Trophoblast cell (in vitro differentiated cells and primary cell): Measurements from ENCODE around the gene HSPA1L.

Experiments used
- DNase-seq, 2 donors: peaks; one replicate each; pipeline ENCODE4 v3.0.0-alpha.2; 2016
- H2AFZ ChIP-seq: 2 replicates; pipeline ENCODE4 v1.6.1; 2013; ENCODE audit warnings: low read length, moderate library complexity, mild to moderate bottlenecking; ENCODE audit not compliant: insufficient read depth, poor library complexity
- H2AK5ac ChIP-seq: 2 replicates; pipeline ENCODE4 v1.6.1; 2013; ENCODE audit warnings: mild to moderate bottlenecking, low read length
- H2BK120ac ChIP-seq: 2 replicates; pipeline ENCODE4 v1.6.1; 2013; ENCODE audit warnings: low read length, mild to moderate bottlenecking, moderate library complexity; ENCODE audit not compliant: insufficient read depth, poor library complexity
- H2BK12ac ChIP-seq: 2 replicates; pipeline ENCODE4 v1.6.1; 2013; ENCODE audit warnings: mild to moderate bottlenecking, low read length, moderate library complexity
- H2BK5ac ChIP-seq: 2 replicates; pipeline ENCODE4 v1.6.1; 2013; ENCODE audit warnings: low read length, low read depth, moderate library complexity, mild to moderate bottlenecking; ENCODE audit not compliant: poor library complexity
- H3K14ac ChIP-seq: 2 replicates; pipeline ENCODE4 v1.6.1; 2013; ENCODE audit warnings: mild to moderate bottlenecking, low read length
- H3K18ac ChIP-seq: 2 replicates; pipeline ENCODE4 v1.6.1; 2013; ENCODE audit warnings: mild to moderate bottlenecking, low read length
- H3K23ac ChIP-seq: 2 replicates; pipeline ENCODE4 v1.6.1; 2013; ENCODE audit warnings: low read length
- H3K27ac ChIP-seq: 2 replicates; pipeline ENCODE4 v1.5.1; 2013; ENCODE audit warnings: low read depth, mild to moderate bottlenecking, inconsistent platforms, low read length, moderate library complexity
- H3K27me3 ChIP-seq: 2 replicates; pipeline ENCODE4 v1.6.1; 2013; ENCODE audit warnings: inconsistent platforms, mild to moderate bottlenecking, low read length, moderate library complexity; ENCODE audit not compliant: insufficient read depth
- H3K36me3 ChIP-seq, 2 experiments: 1 replicate in 1 of 2; 2 replicates in 1 of 2; pipeline ENCODE4 v1.6.1; 2013; ENCODE audit warnings: low read length in 2 of 2, mild to moderate bottlenecking in 2 of 2, moderate library complexity in 1 of 2; ENCODE audit not compliant: insufficient read depth in 2 of 2, control insufficient read depth in 1 of 2
- H3K4ac ChIP-seq: 2 replicates; pipeline ENCODE4 v1.6.1; 2013; ENCODE audit warnings: low read depth, mild to moderate bottlenecking, low read length, moderate library complexity
- H3K4me1 ChIP-seq, 2 experiments: 1 replicate in 1 of 2; 2 replicates in 1 of 2; pipeline ENCODE4 v1.6.1; 2013; ENCODE audit warnings: low read length in 2 of 2, mild to moderate bottlenecking in 2 of 2, moderate library complexity in 1 of 2; ENCODE audit not compliant: insufficient read depth in 2 of 2, control insufficient read depth in 1 of 2
- H3K4me2 ChIP-seq: 2 replicates; pipeline ENCODE4 v1.6.1; 2013; ENCODE audit warnings: inconsistent platforms, mild to moderate bottlenecking, low read length, moderate library complexity
- H3K4me3 ChIP-seq: 2 replicates; pipeline ENCODE4 v1.5.1; 2013; ENCODE audit warnings: mild to moderate bottlenecking, low read depth, low read length, inconsistent platforms
- H3K79me1 ChIP-seq: one replicate; pipeline ENCODE4 v1.6.1; 2013; ENCODE audit warnings: low read length
- H3K79me2 ChIP-seq: 2 replicates; pipeline ENCODE4 v1.6.1; 2013; ENCODE audit warnings: low read length, mild to moderate bottlenecking; ENCODE audit not compliant: control insufficient read depth, insufficient read depth, poor library complexity
- H3K9ac ChIP-seq: 2 replicates; pipeline ENCODE4 v1.6.1; 2013; ENCODE audit warnings: mild to moderate bottlenecking, low read length
- H3K9me3 ChIP-seq: 2 replicates; pipeline ENCODE4 v1.6.1; 2013; ENCODE audit warnings: low read depth, mild to moderate bottlenecking, control low read depth, inconsistent platforms, low read length; ENCODE audit not compliant: insufficient read depth
- H4K12ac ChIP-seq: 2 replicates; pipeline ENCODE4 v1.6.1; 2013; ENCODE audit warnings: low read depth, mild to moderate bottlenecking, low read length, moderate library complexity
- H4K8ac ChIP-seq: 2 replicates; pipeline ENCODE4 v1.6.1; 2013; ENCODE audit warnings: low read depth, mild to moderate bottlenecking, low read length, moderate library complexity
- H4K91ac ChIP-seq: one replicate; pipeline ENCODE4 v1.6.1; 2013; ENCODE audit warnings: low read depth, mild to moderate bottlenecking, low read length, moderate library complexity
- WGBS: extraction: QIAGEN DNeasy Blood & Tissue Kit; methylation state at CpG from one replicate; pipeline ENCODE4 v1.1.7; 2013; ENCODE audit warnings: missing lambda C conversion rate; ENCODE audit not compliant: insufficient read length, insufficient coverage; ENCODE audit errors: extremely low coverage; 5-methylcytosine and 5-hydroxymethylcytosine counted together

The HSPA1L gene

GRCh38 chr6:31836474-31837368, 21.6 kb upstream of the HSPA1L start:
- H2AK5ac ChIP-seq, result no peak overlapping the region
- peaks cover 16% of the 10 kb centered on the region for H3K79me1 ChIP-seq
- peak overlapping the region; percentile 93 for H3K4me2 ChIP-seq
- H3K14ac ChIP-seq, result peak overlapping the region; percentile 14
- DNase-seq, result peak in 1 of 2 donors; percentile 50
- H2BK120ac ChIP-seq, result no peak overlapping the region
- H2BK5ac ChIP-seq, result peak overlapping the region; percentile 12
- no peak overlapping the region for H4K12ac ChIP-seq
- no peak overlapping the region for H4K8ac ChIP-seq
- H3K9ac ChIP-seq, result peak overlapping the region; percentile 35
- H3K27ac ChIP-seq, result peak overlapping the region; percentile 37
- peaks cover 18% of the 10 kb centered on the region for H3K79me2 ChIP-seq
- peak overlapping the region; percentile 62 for H3K4me3 ChIP-seq
- H2BK12ac ChIP-seq, result no peak overlapping the region
- H3K23ac ChIP-seq, result no peak overlapping the region
- H3K4ac ChIP-seq, result peak overlapping the region; percentile 98
- peaks cover 11 to 17% of the 10 kb centered on the region in 2 experiments for H3K4me1 ChIP-seq
- H3K36me3 ChIP-seq, result peaks cover 36 to 48% of the 10 kb centered on the region in 2 experiments
- WGBS, result no CpG with 5 or more reads among the region's 12 CpGs
- H3K9me3 ChIP-seq, result no peaks in the 10 kb centered on the region
- no peak overlapping the region for H4K91ac ChIP-seq
- no peaks in the 10 kb centered on the region for H3K27me3 ChIP-seq
- no peak overlapping the region for H2AFZ ChIP-seq
- H3K18ac ChIP-seq, result no peak overlapping the region

DNA sequence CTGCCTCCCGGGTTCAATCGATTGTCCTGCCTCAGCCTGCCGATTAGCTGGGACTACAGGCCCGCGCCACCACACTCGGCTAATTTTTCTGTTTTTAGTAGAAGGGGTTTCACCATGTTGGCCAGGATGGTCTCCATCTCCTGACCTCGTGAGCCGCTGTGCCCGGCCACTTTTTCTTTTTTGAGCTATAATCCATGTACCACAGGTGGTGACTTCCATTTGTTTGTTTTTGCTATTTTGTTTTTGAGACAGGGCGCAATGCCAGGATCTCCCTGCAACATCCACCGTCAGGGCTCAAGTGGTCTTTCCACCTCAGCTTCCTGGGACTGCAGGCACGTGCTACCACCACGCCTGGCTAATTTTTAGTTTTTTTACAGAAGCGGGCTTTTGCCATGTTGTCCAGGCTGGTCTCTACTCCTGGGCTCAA, 21.0 kb upstream of the HSPA1L start:
- Histone ChIP-seq H2BK120ac (no peak overlapping the region), H3K27ac (peak overlapping the region; percentile 37), H3K36me3 (peaks cover 34 to 46% of the 10 kb centered on the region in 2 experiments), H3K14ac (peak overlapping the region; percentile 14), H2BK5ac (peak overlapping the region; percentile 12), H3K4me1 (peaks cover 12 to 18% of the 10 kb centered on the region in 2 experiments), H4K91ac (no peak overlapping the region), H4K8ac (no peak overlapping the region), H3K27me3 (no peaks in the 10 kb centered on the region), H3K79me1 (peaks cover 16% of the 10 kb centered on the region), H2AK5ac (no peak overlapping the region), H3K4ac (peak overlapping the region; percentile 98), H3K23ac (no peak overlapping the region), H2BK12ac (no peak overlapping the region), H2AFZ (no peak overlapping the region), H3K4me3 (peak overlapping the region; percentile 62), H3K79me2 (peaks cover 19% of the 10 kb centered on the region), H3K18ac (peak overlapping the region; percentile 51), H3K4me2 (peak overlapping the region; percentile 93), H4K12ac (no peak overlapping the region), H3K9me3 (no peaks in the 10 kb centered on the region), H3K9ac (peak overlapping the region; percentile 33)
- DNase-seq, result no peak
- WGBS, result no CpG with 5 or more reads among the region's 14 CpGs

DNA sequence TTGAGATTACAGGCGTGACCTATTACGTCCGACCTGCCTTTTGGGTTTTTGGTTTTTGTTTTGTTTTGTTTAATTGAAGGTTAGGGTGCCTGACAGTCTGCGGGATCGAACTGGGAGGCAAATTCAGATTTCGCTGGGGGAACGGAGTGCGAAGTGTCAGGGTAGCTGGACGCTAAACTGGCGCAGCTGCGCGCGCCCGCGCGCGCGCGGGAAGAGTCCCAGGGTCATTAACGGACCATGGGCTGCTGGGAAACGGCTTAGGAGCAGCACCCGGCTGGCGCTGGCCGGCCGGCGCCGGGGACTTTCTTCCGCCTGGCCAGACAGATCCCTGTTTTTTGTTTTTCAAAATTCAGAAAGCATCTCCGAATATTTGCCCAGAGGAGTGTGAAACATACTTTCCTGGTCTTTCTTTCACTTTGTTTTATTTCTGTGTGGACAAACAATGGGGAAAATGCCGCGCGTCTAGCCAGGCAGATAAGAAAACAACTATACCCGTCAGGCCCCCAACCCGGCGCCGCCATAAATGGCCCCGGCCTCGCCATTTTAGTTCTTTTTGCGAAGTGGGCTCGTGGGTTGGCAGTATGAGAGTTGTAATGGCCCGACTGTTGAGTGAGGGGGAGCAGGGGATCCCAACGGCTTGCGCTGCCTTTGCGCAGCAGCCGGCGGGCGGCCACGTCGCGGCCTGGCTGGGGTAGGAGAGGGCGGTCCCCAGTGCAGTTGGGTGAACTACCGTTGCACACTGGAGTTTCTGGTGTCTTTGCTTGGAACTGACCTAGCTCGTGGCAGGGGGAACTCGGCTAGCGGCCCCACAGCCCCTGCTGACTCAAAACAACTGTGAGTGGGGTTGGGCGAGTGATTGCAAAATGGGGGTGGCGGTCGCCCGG, 19.5 kb upstream of the HSPA1L start:
- Histone ChIP-seq H4K8ac (peak overlapping the region; percentile 91), H4K91ac (peak overlapping the region; percentile 87), H3K14ac (peak overlapping the region; percentile 98), H3K27me3 (no peaks in the 10 kb centered on the region), H3K27ac (peak overlapping the region; percentile 86), H3K9ac (peak overlapping the region; percentile 100), H3K79me1 (peaks cover 17% of the 10 kb centered on the region), H2AK5ac (peak overlapping the region; percentile 94), H3K18ac (peak overlapping the region; percentile 94), H2BK12ac (peak overlapping the region; percentile 2), H2BK120ac (peak overlapping the region; percentile 65), H3K79me2 (peaks cover 24% of the 10 kb centered on the region), H3K4ac (peak overlapping the region; percentile 99), H3K23ac (no peak overlapping the region), H4K12ac (peak overlapping the region; percentile 33), H3K4me3 (peak overlapping the region; percentile 100), H3K9me3 (no peaks in the 10 kb centered on the region), H2AFZ (peak overlapping the region; percentile 85), H2BK5ac (peak overlapping the region; percentile 85), H3K4me2 (peak overlapping the region; percentile 93), H3K4me1 (peaks cover 17 to 22% of the 10 kb centered on the region in 2 experiments), H3K36me3 (peaks cover 22 to 32% of the 10 kb centered on the region in 2 experiments)
- no CpG with 5 or more reads among the region's 59 CpGs for WGBS
- DNase-seq, result peak; percentile 79 to 89
